ENCODE measurements around the gene SPART.

GRCh38 chr13:36286006-36286405 lies 60.2 kb downstream of the SPART start:
- no peak for TF ChIP-seq CTCF (IDR thresholded peaks at IDR 0.05; ENCODE audit: poor library complexity, severe bottlenecking)
- no peak for TF ChIP-seq EP300 (conservative IDR thresholded peaks at IDR 0.05; ENCODE audit: poor library complexity, severe bottlenecking)
- TF ChIP-seq RAD21 (conservative IDR thresholded peaks at IDR 0.05) = no peak
- no peak for TF ChIP-seq TAF1 (IDR thresholded peaks at IDR 0.05; ENCODE audit: low read depth)
- no peak for TF ChIP-seq EZH2 (IDR thresholded peaks at IDR 0.05; ENCODE audit: borderline replicate concordance, insufficient read depth, low read length, poor library complexity, severe bottlenecking)

All from neural cell (in vitro differentiated cells).